Stimulated activated effector memory CD8-positive, alpha-beta T cell treated with anti-CD3 and anti-CD28 coated beads, Interleukin-12 subunit alpha, Interleukin-12 subunit beta, amount 100 ng/mL, for 72 hours (primary cell): ENCODE measurements around the gene AP5S1.
A peak's percentile ranks its signal among the peaks of the same experiment; 100 is the strongest.
"Not testable (repeated sequence)": the region's sequence is repeated elsewhere in the genome, so short reads cannot be mapped to it uniquely, and the experiment has no call there.

ENCODE experiments used
- ATAC-seq: fragments of 150-1000 bp; cut with Tn5 transposase; 2 replicates; pipeline ENCODE4 v1.10.0; 2021
- DNase-seq, 2 donors: peaks; one replicate each; pipeline ENCODE4 v3.0.0; 2021 to 2022; ENCODE audit warnings: low spot score in 2 of 2
- H3K27ac Mint-ChIP-seq: one replicate; pipeline ENCODE4 v1.8.0; 2022; ENCODE audit warnings: mild to moderate bottlenecking, mixed read lengths
- H3K36me3 Mint-ChIP-seq: one replicate; pipeline ENCODE4 v1.8.0; 2022; ENCODE audit warnings: mild to moderate bottlenecking, mixed read lengths
- H3K4me1 Mint-ChIP-seq: one replicate; pipeline ENCODE4 v1.8.0; 2022; ENCODE audit warnings: mixed read lengths
- H3K4me3 Mint-ChIP-seq: one replicate; pipeline ENCODE4 v1.8.0; 2022; ENCODE audit warnings: mild to moderate bottlenecking, mixed read lengths
- H3K9me3 Mint-ChIP-seq: one replicate; pipeline ENCODE4 v1.8.0; 2022; ENCODE audit warnings: mixed read lengths

Gene AP5S1

DNA sequence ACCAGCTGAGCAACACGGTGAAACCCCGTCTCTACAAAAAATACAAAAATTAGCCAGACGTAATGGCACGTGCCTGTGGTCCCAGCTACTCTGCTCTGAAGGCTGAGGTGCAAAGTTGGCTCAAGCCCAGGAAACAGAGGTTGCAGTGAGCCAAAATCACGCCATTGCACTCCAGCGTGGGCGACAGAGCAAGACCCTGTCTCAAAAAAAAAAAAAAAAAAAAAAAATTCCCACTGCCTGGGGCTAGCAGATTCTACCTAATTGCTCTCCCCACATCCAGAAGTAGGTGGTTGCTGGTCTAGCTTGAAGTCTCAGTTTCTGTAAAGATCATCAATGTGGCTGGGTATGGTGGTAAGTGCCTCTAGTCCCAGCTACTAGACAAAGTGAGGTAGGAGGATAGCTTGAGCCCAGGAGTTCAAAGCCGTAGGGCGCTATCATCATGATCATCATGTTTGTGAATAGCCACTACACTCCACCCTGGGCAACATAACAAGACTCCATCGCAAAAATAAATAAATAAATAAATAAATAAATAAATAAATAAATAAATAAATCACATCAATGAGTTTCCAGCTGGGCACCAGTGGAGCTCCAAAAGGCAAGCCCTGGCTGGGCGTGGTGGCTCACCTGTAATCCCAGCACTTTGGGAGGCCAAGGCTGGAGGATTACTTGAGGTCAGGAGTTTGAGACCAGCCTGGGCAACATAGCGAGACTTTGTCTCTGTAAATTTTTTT, 6.3 kb upstream of the AP5S1 start:
- ATAC-seq (peak; percentile 64), DNase-seq (no peak)
- Mint-ChIP-seq H3K4me3 (peak overlapping the region; percentile 32), H3K9me3 (no peaks in the 10 kb centered on the region), H3K27ac (peak overlapping the region; percentile 99), H3K36me3 (peaks cover 18% of the 10 kb centered on the region), H3K4me1 (peaks cover 76% of the 10 kb centered on the region)

DNA sequence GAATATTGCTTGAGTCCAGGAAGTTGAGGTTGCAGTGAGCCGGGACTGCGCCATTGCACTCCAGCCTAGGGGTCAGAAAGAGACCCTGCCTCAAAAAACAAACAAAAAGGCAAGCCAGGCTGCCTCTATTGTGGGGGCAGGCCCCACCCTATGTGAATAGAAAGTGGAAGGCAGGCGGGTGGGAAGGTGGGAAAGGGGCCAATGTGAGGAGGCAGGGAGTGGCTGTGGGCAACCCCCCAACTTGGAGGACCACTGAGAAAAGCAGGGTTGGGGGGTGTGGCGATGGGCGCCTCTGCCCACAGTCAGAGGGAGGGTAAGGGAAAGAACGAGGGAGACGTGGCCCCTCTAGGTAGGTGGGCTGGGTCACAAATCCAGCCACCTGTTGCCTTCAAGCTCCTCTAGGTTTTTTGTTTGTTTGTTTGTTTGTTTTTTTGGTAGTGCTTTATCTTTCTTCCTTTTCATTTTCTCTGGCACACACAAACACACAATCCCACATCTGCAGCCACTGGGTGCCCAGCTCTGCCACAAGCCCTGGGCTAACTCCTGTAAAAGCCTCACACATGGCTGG, 5.3 kb upstream of the AP5S1 start:
- H3K9me3 Mint-ChIP-seq, result no peaks in the 10 kb centered on the region
- ATAC-seq (no peak), DNase-seq (no peak)
- peak overlapping the region; percentile 69 for H3K27ac Mint-ChIP-seq
- H3K4me1 Mint-ChIP-seq, result peaks cover 83% of the 10 kb centered on the region
- H3K4me3 Mint-ChIP-seq, result peak overlapping the region; percentile 58
- peaks cover 21% of the 10 kb centered on the region for H3K36me3 Mint-ChIP-seq

DNA sequence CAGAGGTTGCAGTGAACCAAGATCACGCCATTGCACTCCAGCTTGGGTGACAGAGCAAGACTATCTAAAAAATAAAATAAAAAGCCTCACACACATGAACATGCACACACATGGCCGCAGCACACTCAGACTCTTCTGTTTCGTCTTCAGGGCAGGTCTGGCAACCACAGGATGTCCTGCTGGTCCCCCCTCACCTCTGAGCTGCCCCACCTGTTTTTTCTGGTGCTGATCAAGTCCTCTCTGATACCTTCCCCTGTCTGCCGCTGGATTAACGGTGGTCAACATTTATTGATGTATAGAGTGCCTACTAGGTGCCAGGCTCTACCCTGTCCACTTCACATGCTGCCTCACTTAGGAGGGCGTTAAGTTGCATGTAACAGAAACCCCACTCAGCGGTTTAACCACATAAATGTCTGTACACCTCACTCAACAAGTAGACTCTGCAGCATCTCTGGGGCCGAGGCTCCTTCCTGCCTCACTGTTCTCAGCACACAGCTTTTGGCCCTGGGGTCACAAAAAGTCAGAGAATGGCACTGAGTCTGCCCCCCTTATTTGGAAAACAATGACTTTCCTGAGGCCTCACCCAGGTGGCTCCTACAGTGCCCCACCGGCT, 4.5 kb upstream of the AP5S1 start:
- peak overlapping the region; percentile 58 for H3K4me3 Mint-ChIP-seq
- DNase-seq (peak; percentile 29 to 70), ATAC-seq (peak; percentile 37)
- peak overlapping the region; percentile 69 for H3K27ac Mint-ChIP-seq
- peaks cover 75% of the 10 kb centered on the region for H3K4me1 Mint-ChIP-seq
- no peaks in the 10 kb centered on the region for H3K9me3 Mint-ChIP-seq
- peaks cover 26% of the 10 kb centered on the region for H3K36me3 Mint-ChIP-seq

DNA sequence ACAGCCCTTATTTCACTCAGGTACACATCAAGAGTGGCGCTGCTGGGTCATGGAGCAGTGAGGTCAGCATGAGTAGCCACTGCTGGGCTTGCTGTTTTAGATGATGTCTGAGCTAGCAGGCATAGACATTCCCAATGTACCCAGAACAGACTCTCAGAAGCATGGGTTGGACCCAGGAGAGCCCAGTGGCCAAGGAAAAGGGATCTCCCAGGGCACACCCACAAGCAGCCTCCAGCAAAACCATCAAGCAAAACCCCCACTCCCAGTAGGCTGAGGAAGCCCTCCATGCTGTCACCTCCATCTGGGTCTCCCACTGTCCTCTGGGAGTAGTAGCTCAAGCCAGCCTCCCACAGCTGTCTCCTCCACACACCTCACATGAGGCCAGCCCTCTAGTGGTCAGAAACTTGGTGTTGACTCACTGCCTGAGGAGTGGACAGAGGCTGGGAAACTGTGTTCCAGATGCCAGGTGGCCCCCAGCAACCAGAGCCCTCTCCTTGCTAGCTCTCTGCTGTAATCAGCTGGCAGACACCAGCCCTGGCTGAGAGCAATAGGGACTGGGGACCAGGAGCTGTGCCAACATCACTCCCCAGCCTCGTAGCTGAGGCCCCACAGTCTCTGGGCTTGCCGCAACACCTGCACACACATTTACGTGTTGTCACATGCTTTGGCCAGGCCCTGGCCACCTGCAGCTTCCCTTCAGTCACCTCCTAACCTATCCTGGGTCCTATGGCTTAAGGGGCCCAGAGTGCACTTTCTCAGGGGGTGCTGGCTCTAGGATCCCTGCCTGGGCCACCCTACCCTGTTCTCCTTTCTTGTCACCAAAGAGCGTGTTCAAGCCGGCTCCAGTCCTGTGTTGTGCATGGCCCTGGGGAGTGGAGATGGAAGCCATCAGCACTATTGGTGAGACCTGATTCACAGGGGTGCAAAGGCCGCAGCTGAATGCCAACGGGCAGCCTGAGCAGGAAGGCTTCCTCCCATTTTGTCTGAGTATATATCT, 1.9 kb upstream of the AP5S1 start:
- DNase-seq, result no peak
- peaks cover 21% of the 10 kb centered on the region for H3K36me3 Mint-ChIP-seq
- peaks cover 57% of the 10 kb centered on the region for H3K4me1 Mint-ChIP-seq
- peak overlapping the region; percentile 87 for H3K4me3 Mint-ChIP-seq
- peak overlapping the region; percentile 96 for H3K27ac Mint-ChIP-seq
- H3K9me3 Mint-ChIP-seq, result no peaks in the 10 kb centered on the region
- ATAC-seq, result no peak

DNA sequence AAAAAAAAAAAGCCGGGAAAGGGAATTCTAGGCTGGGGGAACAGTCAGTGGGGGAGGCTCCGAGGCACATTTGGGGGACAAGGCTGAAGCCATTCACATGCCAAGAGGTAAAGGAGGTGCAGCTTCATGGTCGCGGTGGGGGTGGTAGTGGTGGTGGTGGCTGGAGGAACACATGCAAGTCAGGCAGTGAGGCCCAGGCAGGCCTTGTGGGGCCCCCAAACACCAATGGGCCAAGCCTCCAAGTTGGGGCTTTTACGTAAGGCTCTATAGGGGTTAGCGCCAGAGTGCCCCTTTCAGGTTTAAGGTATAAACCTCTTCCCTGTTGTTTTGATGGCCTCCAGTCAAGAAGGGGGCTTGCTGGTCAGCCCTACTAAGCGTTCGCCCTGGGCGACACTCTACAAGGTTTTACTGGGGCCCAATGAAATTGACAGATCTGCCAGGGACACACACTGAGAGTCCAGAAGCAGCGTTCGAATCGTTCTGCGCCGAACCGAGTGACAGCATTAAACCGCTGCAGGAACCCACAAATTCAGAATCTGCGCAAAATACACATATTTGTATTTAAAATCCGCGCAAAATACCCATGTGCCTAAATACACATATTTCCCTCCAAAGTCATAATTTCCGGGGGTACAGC, 818 bp upstream of the AP5S1 start:
- Mint-ChIP-seq H3K27ac (peak overlapping the region; percentile 96), H3K4me1 (peaks cover 52% of the 10 kb centered on the region), H3K9me3 (no peaks in the 10 kb centered on the region), H3K4me3 (peak overlapping the region; percentile 87), H3K36me3 (peaks cover 29% of the 10 kb centered on the region)
- ATAC-seq (no peak), DNase-seq (no peak)

DNA sequence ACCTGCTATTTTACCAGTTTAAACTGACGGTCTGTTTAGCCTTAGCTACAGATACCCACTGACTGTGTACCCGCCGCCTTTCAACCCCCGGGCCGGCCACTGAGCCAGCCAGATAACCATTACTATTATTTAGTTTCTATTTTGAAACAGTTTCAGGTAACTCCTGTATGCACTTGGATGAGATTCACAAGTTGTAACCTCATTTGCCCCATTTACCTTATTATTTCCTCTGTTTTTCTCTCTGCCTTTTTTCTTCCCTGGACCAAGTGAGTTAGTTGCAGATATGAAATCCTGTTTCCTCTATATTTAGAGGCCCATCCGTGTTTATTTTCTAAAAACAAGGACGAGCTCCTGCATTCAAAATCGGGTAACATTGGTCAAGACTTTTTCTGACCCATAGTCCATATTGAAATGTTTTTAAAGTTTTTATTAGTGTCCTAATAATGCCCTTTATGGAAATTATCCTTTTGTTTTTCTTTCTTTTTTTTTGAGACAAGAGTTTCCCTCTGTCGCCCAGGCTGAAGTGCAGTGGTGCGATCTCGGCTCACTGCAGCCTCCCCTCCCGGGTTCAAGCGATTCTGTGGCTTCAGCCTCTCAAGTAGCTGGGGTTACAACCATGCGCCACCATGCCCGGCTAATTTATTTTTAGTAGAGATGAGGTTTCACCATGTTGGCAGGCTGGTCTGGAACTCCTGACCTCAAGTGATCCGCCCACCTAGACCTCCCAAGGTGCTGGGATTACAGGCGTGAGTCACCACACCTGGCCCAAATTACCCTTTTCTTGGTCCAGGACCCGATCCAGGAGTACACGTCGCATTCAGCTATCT, 767 bp downstream of the AP5S1 start:
- Mint-ChIP-seq H3K9me3 (no peaks in the 10 kb centered on the region), H3K4me3 (peak overlapping the region; percentile 87), H3K4me1 (peaks cover 37% of the 10 kb centered on the region), H3K27ac (peak overlapping the region; percentile 96), H3K36me3 (peaks cover 40% of the 10 kb centered on the region)
- DNase-seq, result no peak
- no peak for ATAC-seq

DNA sequence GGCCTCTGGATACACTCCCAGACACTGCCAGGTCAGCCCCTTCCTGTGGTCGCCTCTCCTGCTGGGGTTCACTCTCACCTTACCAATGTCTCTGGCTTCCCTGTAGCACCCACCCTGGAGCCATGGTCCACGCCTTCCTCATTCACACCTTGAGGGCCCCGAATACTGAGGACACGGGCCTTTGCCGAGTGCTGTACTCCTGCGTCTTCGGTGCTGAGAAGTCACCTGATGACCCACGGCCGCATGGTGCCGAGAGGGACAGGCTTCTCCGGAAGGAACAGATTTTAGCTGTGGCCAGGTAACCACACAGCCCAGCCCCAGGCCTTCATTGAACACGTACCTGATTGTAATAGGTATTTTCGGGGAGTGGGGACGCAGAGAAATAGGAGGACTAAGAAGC, 1.6 kb downstream of the AP5S1 start:
- peak overlapping the region; percentile 96 for H3K27ac Mint-ChIP-seq

DNA sequence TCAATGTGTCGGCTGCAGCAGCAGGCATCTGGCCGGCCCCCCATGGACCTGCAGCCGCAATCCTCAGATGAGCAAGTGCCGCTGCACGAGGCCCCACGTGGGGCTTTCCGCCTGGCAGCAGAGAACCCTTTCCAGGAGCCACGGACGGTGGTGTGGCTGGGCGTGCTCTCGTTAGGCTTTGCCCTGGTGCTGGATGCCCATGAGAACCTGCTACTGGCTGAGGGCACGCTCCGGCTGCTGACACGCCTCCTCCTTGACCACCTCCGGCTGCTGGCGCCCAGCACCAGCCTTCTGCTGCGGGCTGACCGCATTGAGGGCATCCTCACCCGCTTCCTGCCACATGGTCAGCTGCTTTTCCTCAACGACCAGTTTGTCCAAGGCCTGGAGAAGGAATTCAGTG, 3.5 kb downstream of the AP5S1 start:
- DNase-seq (no peak), ATAC-seq (no peak)
- peaks cover 37% of the 10 kb centered on the region for H3K36me3 Mint-ChIP-seq
- H3K9me3 Mint-ChIP-seq, result no peaks in the 10 kb centered on the region
- H3K4me1 Mint-ChIP-seq, result peaks cover 20% of the 10 kb centered on the region
- H3K27ac Mint-ChIP-seq, result no peak overlapping the region
- H3K4me3 Mint-ChIP-seq, result no peak overlapping the region

More for the DNA sequence above, 1.6 kb downstream of the AP5S1 start:
- DNase-seq (no peak), ATAC-seq (no peak)
- Mint-ChIP-seq H3K4me1 (peaks cover 29% of the 10 kb centered on the region), H3K9me3 (no peaks in the 10 kb centered on the region), H3K4me3 (peak overlapping the region; percentile 87), H3K36me3 (peaks cover 40% of the 10 kb centered on the region)

GRCh38 chr20:3825526-3825925, 5.2 kb downstream of the AP5S1 start:
- Mint-ChIP-seq H3K4me3 (no peak overlapping the region), H3K4me1 (peaks cover 9% of the 10 kb centered on the region), H3K27ac (peak overlapping the region; percentile 55), H3K9me3 (no peaks in the 10 kb centered on the region), H3K36me3 (peaks cover 31% of the 10 kb centered on the region)
- ATAC-seq (no peak), DNase-seq (no peak)

DNA sequence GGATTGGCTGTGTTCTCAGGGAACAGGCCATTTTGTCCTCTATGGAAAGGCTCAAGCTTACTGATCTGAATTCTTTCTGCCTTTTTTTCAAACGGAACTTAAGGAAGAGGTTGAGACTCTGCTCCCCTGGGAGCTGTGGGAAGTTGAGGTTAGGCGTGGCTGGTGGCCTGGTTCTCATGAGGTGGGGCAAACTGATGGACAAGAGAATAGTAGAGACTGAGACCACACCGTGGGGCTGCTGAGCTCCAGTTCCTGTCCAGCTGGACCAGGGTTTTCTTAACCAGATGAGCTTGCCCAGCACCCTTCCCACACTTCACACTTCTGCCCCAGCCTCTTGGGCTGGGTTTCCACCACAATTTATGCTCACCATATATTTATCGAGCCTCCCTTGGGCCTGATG, 6.1 kb downstream of the AP5S1 start:
- Mint-ChIP-seq H3K4me3 (no peak overlapping the region), H3K4me1 (peaks cover 7% of the 10 kb centered on the region), H3K36me3 (peaks cover 23% of the 10 kb centered on the region), H3K9me3 (no peaks in the 10 kb centered on the region), H3K27ac (peak overlapping the region; percentile 55)
- no peak for DNase-seq
- no peak for ATAC-seq

- Mint-ChIP-seq H3K36me3 (peaks cover 18% of the 10 kb centered on the region), H3K4me1 (no peaks in the 10 kb centered on the region), H3K4me3 (no peak overlapping the region), H3K9me3 (no peaks in the 10 kb centered on the region), H3K27ac (no peak overlapping the region)
- no peak for ATAC-seq
- DNase-seq, result no peak
Observed at GRCh38 chr20:3828798-3829197, 8.5 kb downstream of the AP5S1 start.

DNA sequence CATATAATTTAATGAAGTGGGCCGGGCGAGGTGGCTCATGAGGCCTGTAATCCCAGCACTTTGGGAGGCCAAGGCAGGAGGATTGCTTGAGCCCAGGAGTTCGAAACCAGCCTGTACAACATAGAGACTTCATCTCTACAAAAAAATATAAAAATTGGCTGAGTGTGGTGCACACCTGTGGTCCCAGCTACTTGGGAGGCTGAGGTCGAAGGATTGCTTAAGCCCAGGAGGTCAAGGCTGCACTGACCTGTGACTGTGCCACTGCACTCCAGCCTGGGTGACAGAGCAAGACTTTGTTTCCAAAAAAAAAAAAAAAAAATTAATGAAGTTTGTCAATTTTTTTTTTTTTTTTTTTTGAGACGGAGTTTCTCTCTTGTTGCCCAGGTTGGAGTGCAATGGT, 9.5 kb downstream of the AP5S1 start:
- not testable (repeated sequence) for H3K9me3 Mint-ChIP-seq, ATAC-seq, H3K4me3 Mint-ChIP-seq, H3K36me3 Mint-ChIP-seq, H3K4me1 Mint-ChIP-seq, DNase-seq
- peak overlapping the region; percentile 48 for H3K27ac Mint-ChIP-seq

DNA sequence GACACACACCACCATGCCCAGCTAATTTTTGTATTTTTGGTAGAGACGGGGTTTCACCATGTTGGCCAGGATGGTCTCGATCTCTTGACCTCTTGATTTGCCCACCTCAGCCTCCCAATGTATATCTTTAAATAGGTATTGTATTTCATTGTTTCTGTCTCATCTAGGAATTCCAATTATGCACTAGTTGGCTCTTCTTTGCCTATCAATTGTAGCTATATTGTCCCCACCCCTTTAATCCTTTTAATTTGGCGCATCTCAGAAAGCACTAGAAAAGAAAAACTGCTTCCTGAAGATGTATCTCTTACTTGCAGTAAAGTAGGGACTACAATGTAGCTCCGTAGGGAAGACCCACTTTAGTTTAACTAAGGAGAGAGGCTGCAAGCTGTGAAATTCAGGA, 15.8 kb downstream of the AP5S1 start:
- H3K36me3 Mint-ChIP-seq, result no peaks in the 10 kb centered on the region
- no peak overlapping the region for H3K27ac Mint-ChIP-seq
- H3K4me3 Mint-ChIP-seq, result no peak overlapping the region
- no peaks in the 10 kb centered on the region for H3K9me3 Mint-ChIP-seq
- DNase-seq (no peak), ATAC-seq (no peak)
- no peaks in the 10 kb centered on the region for H3K4me1 Mint-ChIP-seq

DNA sequence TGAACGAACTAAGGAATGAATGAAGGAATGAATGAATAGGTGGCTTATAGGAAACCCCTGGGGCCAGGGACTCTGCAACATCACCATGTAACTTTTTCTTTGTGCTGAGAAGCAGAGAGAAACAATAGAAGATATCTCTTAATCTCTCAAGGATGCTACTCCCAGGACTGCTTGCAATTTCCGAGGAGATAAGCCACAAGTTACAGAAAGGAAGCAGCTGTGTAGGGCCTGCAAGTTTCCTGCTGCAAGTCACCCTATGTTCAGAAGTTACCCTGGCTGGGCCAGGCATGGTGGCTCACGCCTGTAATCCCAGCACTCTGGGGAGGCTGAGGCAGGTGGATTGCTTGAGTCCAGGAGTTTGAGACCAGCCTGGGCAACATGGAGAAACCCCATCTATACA, 19.0 kb downstream of the AP5S1 start:
- H3K36me3 Mint-ChIP-seq, result no peaks in the 10 kb centered on the region
- H3K27ac Mint-ChIP-seq, result peak overlapping the region; percentile 34
- H3K9me3 Mint-ChIP-seq, result no peaks in the 10 kb centered on the region
- no peak for DNase-seq
- H3K4me1 Mint-ChIP-seq, result no peaks in the 10 kb centered on the region
- ATAC-seq, result no peak
- H3K4me3 Mint-ChIP-seq, result no peak overlapping the region
